Chondrocyte (in vitro differentiated cells): ENCODE results near the gene TSEN34. TPM values are rescaled to one million over a fixed set of nuclear protein-coding genes. Genes with fewer than 3 reads are reported as not detected.

Experiments
- DNase-seq: peaks from one replicate; pipeline ENCODE4 v3.0.0; 2021; ENCODE audit warnings: mixed read lengths, low spot score
- H3K27ac Mint-ChIP-seq: one replicate; pipeline ENCODE4 v1.8.0; 2021; ENCODE audit warnings: mild to moderate bottlenecking, moderate library complexity, mixed read lengths; ENCODE audit not compliant: unreplicated experiment
- H3K27me3 Mint-ChIP-seq: 2 replicates; pipeline ENCODE4 v1.8.0; 2021; ENCODE audit warnings: low read depth, mixed read lengths
- H3K36me3 Mint-ChIP-seq: 2 replicates; pipeline ENCODE4 v1.8.0; 2021; ENCODE audit warnings: low read depth, mixed read lengths
- H3K4me1 Mint-ChIP-seq: 2 replicates; pipeline ENCODE4 v1.8.0; 2021; ENCODE audit warnings: low read depth, mild to moderate bottlenecking, mixed read lengths
- H3K4me3 Mint-ChIP-seq: one replicate; pipeline ENCODE4 v1.8.0; 2021; ENCODE audit warnings: mild to moderate bottlenecking, moderate library complexity, mixed read lengths; ENCODE audit not compliant: unreplicated experiment
- H3K9me3 Mint-ChIP-seq: 2 replicates; pipeline ENCODE4 v1.8.0; 2021; ENCODE audit warnings: low read depth, mixed read lengths
- total RNA-seq: library from RNA; stranded (reverse); gene quantifications from 3 replicates; pipeline ENCODE4 v1.2.1, GENCODE V29; 2021
- TF ChIP-seq, protein P1 (sequence below): fragments of 200-600 bp; sonication (generic); IDR thresholded peaks from 2 replicates; pipeline ENCODE4 v1.5.0; 2021; ENCODE audit warnings: antibody characterized with exemption, mild to moderate bottlenecking, moderate library complexity

The TSEN34 gene
- total RNA-seq, 1 donor from 2014 or later, result 46.2 TPM

DNA sequence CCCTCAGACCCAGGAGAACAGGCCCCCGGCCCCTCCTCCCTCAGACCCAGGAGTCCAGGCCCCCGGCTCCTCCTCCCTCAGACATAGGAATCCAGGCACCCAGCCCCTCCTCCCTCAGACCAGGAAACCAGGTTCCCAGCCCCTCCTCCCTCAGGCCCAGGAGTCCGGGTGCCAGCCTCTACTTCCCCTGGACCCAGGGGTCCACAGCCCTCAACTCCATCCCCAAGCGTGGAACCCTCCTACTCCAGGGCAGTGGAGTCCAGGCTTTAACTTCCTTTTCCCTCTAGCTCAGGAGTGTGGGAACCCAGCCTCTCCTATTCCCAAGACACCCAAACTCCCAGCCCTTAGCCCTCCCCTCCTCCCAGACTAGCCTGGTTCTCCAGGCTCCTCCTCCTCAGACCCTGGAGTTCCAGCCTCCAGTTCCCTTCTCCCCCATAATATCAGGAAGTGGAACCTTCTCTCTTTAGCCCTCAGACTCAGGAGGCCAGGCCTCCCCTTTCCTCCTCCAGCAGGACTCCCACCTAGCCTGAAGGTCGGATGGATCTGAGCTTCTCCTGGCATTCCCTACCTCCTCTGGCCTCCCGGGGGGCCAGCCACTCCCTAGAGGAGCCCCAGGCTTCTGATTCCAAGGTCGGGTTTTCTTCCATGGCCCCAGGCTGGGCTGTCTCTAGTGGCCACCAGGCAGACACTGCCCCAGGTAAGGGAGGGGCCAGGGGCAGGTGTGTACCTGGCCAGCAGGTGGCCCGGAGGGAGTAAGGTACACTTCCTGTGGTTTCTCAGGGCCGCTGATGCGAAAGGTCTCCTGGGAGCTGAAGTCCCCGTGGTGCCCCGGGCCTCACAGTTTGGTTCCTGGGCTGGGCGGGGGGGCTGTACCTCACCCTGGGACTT, 18.4 kb upstream of the TSEN34 start, which contains the start of gene TMC4:
TSS of gene TMC4 (minus strand) at position 690 of the 888 bp plus-strand sequence. CDS start at position 647, 43 bp downstream.
- peak within 1 kb of the TSS; percentile 32 for H3K27ac Mint-ChIP-seq
- TF ChIP-seq, protein P1, sequence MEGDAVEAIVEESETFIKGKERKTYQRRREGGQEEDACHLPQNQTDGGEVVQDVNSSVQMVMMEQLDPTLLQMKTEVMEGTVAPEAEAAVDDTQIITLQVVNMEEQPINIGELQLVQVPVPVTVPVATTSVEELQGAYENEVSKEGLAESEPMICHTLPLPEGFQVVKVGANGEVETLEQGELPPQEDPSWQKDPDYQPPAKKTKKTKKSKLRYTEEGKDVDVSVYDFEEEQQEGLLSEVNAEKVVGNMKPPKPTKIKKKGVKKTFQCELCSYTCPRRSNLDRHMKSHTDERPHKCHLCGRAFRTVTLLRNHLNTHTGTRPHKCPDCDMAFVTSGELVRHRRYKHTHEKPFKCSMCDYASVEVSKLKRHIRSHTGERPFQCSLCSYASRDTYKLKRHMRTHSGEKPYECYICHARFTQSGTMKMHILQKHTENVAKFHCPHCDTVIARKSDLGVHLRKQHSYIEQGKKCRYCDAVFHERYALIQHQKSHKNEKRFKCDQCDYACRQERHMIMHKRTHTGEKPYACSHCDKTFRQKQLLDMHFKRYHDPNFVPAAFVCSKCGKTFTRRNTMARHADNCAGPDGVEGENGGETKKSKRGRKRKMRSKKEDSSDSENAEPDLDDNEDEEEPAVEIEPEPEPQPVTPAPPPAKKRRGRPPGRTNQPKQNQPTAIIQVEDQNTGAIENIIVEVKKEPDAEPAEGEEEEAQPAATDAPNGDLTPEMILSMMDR, result no peak
- H3K4me3 Mint-ChIP-seq, result no peak within 1 kb of the TSS
- H3K4me1 Mint-ChIP-seq, result peaks cover 5% of the 10 kb centered on the region
- no peaks in the 10 kb centered on the region for H3K27me3 Mint-ChIP-seq
- DNase-seq, result no peak
- H3K36me3 Mint-ChIP-seq, result peaks cover 4% of the 10 kb centered on the region
- no peaks in the 10 kb centered on the region for H3K9me3 Mint-ChIP-seq

DNA sequence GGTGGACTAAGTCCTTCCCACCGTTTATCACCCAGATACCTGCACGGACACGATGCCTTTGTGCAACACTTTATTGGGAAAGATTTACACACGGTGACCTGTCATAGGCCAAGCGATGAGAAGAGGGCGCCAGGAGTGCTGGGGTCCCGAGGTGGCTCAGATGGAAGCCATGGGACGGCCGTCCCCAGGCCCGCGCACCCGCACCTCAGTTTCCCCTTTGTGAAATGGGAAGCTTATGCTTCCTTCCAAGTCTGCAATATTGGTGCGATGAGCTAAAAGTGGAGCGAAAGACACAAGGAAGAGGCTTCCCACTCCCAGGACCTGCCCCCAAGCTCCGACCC, 17.8 kb upstream of the TSEN34 start:
- DNase-seq, result no peak
- no peaks in the 10 kb centered on the region for H3K9me3 Mint-ChIP-seq
- peaks cover 5% of the 10 kb centered on the region for H3K4me1 Mint-ChIP-seq
- H3K4me3 Mint-ChIP-seq, result no peak overlapping the region
- H3K36me3 Mint-ChIP-seq, result peaks cover 4% of the 10 kb centered on the region
- no peaks in the 10 kb centered on the region for H3K27me3 Mint-ChIP-seq
- no peak overlapping the region for H3K27ac Mint-ChIP-seq
- TF ChIP-seq, protein P1, result no peak

DNA sequence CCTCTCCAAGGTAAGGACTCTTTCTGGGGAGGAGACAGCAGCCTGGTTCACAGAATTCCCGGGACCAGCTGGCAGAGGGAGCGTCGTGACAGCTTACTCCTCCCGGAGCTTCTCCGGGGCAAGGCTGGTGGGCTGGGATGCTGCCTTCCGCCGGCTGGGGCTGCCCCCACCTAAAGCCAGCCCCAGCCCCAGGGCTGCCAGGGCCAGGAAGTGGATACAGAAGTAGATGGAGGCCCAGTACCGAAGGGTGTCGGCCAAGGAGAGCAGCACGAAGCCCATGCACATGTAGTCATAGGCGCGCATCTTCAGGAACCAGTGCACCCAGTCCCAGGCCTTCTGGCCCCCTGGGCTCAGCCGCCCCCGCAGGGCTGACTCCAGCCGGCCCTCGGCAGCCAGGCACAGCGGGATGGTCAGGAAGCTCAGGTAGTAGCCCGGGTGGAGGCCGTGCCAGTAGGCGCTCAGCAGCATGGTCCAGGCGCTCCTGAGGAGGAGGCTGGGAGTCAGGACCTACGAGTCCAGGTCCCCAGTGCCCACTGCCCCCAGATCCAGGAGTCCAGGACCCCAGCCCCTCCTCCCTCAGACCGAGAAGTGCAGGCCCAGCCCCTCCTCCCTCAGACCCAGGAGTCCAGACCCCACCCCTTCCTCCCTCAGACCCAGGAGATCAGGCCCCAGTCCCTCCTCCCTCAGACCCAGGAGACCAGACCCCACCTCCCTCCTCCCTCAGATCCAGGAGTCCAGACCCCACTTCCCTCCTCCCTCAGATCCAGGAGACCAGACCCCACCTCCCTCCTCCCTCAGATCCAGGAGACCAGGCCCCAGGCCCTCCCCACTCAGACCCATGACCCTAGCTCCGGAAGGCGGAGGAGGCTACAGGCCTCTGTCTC, 16.9 kb upstream of the TSEN34 start:
- H3K27ac Mint-ChIP-seq, result no peak overlapping the region
- no peaks in the 10 kb centered on the region for H3K27me3 Mint-ChIP-seq
- no peaks in the 10 kb centered on the region for H3K9me3 Mint-ChIP-seq
- TF ChIP-seq, protein P1, result no peak
- H3K4me3 Mint-ChIP-seq, result no peak overlapping the region
- H3K4me1 Mint-ChIP-seq, result peaks cover 5% of the 10 kb centered on the region
- peaks cover 4% of the 10 kb centered on the region for H3K36me3 Mint-ChIP-seq
- no peak for DNase-seq

- peaks cover 5% of the 10 kb centered on the region for H3K36me3 Mint-ChIP-seq
- no peak for DNase-seq
- H3K4me1 Mint-ChIP-seq, result no peaks in the 10 kb centered on the region
- no peak overlapping the region for H3K27ac Mint-ChIP-seq
- no peak overlapping the region for H3K4me3 Mint-ChIP-seq
- no peaks in the 10 kb centered on the region for H3K27me3 Mint-ChIP-seq
- H3K9me3 Mint-ChIP-seq, result no peaks in the 10 kb centered on the region
- TF ChIP-seq, protein P1, result no peak
Observed at GRCh38 chr19:54178581-54179261, 12.4 kb upstream of the TSEN34 start.
